ENCODE data around the gene PAM.

The PAM gene

DNA sequence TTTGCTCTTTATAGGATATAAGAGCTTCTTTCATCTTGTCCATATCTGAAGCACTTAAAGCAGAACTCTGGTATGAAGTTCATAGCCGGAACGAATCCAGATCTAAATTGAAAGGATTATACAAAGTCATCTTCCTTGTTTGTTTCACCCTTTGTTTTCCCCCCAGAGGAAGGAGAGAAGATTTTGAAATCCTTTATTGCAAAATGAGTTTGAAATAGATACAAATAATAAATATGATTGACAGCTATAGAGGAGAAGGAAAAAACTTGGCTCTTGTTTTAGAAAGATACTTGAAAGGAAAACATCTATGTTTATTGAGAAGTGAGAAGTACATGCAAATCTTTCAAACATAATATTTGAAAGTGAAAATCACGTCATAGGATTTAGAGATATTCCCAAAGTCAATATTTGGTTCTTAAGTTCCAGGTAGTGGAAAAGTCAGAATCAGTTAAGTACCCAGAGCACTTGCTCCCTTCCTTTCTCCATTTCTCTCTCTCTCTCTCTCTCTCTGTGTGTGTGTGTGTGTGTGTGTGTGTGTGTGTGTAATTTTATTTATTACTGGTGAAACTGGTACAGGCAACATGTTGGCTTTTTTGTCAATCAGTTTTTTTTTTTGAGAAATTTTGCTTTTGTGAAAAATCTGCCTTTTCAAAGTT lies 27.2 kb downstream of the PAM start:
- no peak for DNase-seq

GRCh38 chr5:102787134-102787533 lies 32.0 kb downstream of the PAM start:
- DNase-seq = no peak

DNA sequence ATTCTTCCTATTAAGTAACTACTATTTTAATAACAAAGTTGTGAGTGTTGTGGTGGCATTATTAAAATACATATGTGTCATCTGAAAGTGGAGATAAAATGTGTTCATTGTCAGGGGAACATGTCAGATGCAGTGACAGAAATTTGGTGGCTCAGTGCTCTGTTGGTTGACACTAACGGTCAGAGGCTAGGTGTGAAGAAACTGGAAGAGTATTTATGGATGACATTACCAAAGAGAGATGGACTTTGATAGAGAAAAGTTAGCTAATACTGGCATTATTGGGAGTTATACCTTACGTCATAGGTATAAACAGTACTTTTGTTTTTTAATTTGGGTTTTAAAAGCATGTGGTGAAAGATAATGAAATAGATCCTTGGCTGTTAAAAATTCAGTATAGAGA lies 33.7 kb downstream of the PAM start:
- no peak for DNase-seq

DNA sequence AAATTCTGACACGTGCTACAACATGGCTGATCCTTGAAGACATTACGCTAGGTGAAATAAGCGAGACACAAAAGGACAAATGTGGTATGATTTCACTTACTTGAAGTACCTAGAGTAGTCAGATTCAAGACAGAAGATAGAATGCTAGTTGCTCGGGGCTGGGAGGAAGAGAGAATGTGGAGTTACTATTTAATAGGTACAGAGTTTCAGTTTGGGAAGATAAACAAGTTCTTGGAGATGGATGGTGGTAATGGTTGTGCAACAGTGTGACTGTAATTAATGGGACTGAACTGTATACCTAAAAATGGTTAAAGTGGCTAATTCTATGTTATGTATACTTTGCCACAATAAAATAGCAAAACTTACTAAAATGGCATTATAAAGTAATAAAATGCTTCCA lies 34.4 kb downstream of the PAM start:
- DNase-seq = no peak

DNA sequence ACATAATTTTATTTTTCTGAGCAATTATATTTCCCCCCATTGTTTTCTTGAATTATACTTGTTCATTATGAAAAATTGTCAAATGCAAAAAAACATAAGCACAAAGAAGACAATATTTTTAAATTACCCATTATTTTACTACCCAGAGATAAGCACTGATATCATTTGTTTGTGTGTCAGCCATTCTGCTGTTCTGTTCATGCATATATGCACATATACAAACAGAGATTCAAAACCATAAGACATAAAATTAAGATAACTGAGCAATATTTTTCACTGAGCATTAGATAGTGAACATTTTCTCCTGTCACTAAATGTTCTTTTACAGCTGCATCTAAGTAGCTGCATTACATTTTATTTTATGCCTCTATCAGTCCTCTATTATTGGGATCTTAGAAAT lies 35.6 kb downstream of the PAM start:
- no peak for DNase-seq

GRCh38 chr5:102792705-102793104 lies 37.6 kb downstream of the PAM start:
- DNase-seq = peak; percentile 42

DNA sequence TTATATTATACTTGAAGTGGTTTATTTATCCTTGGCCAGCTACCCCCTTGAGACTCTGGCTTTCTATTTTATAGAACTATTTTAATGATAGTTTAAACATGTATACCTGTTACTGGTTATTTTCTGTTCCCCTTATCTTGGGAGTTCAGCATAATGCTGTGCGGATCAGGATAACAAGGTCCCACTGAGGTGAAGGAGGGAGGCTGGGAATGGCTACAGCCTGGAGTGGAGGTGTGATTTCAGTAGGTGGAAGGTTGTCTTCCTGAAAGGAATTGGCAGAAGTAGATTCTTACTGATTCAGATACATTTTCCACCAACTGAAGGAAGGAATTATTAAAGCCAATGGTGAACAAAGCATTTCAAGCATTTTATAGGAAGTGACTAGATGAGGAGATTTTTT lies 38.9 kb downstream of the PAM start:
- DNase-seq = no peak

DNA sequence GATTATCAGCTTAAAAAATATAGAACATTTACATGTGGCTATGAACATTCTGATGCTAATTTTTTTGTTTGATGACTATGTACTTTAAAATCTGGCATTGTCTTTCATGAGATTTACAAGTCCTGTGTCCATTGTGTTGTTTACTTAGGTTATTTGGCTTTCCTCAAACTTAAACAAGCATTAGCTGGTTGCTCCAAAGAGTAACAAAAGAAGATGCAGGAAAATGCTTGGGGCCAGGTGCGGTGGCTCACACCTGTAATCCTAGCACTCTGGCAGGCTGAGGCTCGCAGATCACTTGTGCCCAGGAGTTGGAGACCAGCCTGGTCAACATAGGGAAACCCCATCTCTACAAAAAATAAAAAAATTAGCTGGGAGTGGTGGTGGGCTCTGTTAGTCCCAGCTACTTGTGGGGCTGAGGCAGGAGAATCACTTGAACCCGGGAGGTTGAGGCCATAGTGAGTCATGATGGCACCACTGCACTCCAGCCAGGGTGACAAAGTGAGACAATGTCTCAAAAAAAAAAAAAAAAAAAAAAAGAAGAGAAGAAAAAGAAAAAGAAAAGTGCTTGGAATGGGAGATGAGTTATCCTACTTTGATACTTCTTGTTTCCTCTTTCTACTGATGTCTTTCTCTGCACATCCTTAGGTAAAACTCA lies 39.7 kb downstream of the PAM start:
- DNase-seq = no peak

GRCh38 chr5:102795526-102795925 lies 40.4 kb downstream of the PAM start:
- DNase-seq = no peak

DNA sequence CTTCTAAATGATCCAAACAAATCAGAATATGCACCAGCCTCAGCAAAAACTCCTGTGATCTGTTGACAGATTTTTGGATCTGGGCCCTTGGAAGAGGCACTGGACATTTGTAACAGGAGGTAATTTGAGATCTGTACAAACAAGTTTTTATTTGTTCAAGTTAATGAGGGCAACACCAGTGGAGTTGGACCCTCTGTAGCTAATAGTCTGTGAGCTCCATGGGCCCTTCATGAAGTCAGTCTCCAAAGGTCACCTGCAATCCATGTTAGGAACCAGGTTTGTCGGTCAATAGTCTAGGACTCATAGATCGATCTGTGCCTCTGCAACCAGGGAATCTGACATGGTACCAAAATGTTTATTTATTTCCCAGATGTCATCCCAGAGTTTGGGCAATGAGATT lies 40.9 kb downstream of the PAM start:
- DNase-seq = peak; percentile 65

- DNase-seq = no peak
Observed at GRCh38 chr5:102796498-102796897, 41.4 kb downstream of the PAM start.

DNA sequence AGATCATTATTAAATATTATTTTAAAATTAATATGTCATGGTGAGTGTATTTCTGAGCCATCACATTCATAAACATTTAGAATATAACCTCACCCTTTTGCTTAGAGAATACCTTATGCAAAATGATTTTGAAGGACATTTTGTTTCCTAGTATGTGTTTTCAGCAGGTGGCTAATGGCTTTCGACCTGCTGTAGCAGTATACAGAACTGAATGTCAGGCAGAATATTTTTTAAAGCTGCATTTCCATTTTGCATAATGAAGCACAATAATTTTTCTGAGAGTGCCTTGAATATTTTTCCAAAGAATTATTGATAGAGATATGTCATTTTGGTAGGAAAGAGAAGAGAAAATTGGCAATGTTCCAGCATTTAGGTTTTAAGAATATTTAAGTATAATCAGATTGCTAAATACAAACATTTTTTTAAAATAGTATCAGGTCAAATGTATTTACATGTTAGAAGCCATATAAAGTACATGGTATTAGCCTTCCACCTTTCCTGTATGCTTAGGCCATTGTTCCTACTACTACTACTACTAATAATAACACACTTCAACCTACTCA lies 42.3 kb downstream of the PAM start:
- no peak for DNase-seq

GRCh38 chr5:102798104-102798785 lies 43.1 kb downstream of the PAM start:
- no peak for DNase-seq

- no peak for DNase-seq
Observed at GRCh38 chr5:102799017-102799416, 43.9 kb downstream of the PAM start.

DNA sequence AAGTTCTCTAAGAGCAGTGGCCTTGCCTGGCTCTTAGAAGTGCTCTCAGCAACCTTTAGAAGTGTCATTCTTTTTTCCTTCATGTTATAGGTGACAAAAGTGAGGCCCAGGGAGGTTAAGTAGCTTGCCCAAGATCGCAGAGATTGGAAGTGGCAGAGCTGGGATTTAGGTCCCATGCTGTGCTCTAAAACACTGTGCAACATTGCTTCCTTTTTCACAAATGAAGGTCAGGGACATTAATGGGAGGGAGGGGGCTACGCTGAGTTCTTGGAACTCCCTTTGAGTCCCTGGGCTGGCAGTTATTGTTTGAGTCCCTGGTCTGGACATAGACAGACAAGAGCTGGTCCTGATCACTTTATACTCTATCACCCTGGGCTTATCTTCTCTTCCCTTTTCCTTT lies 45.3 kb downstream of the PAM start:
- no peak for DNase-seq

GRCh38 chr5:102801371-102801770 lies 46.3 kb downstream of the PAM start:
- no peak for DNase-seq

- DNase-seq = no peak
Observed at GRCh38 chr5:102802708-102803458, 47.8 kb downstream of the PAM start.

GRCh38 chr5:102807878-102808502 lies 52.9 kb downstream of the PAM start:
- DNase-seq = no peak

DNA sequence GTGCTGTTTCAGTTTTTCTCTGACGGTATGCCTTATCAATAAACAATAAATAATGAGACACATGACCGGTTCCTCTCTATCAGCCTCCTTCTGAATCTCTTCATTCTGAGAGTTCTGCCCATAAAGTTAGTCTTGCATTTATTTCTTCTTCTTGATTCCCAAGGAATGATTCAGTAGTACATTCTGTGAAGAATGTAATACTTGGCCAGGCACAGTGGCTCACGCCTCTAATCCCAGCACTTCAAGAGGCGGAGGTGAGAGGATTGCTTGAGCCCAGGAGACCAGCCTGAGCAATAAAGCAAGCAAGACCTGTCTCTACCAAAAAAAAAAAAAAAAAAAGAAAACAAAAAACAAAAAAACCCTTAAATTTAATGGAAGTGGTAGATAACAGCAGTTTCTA lies 53.9 kb downstream of the PAM start:
- no peak for DNase-seq

GRCh38 chr5:102811972-102812371 lies 56.9 kb downstream of the PAM start:
- peak; percentile 62 for DNase-seq

DNA sequence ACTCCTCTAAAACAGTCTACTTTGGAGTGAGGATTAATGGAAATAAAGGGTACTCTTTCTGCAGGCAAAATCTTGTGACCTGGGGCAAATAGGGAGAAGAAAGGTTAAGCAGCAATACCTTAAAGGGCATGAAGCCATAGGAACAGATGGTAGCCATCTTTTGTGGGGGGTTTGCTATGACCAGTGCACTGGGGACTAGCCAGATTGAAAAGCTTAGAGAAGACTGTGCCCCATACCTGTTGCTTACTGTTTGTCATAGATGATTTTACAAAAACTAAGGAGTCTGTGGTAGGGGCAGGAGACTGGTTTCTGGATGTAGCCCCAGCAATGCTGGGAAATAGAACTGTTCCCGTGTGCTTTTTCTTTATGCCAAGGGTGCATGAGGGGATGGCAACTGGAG lies 58.6 kb downstream of the PAM start:
- peak; percentile 26 for DNase-seq

DNA sequence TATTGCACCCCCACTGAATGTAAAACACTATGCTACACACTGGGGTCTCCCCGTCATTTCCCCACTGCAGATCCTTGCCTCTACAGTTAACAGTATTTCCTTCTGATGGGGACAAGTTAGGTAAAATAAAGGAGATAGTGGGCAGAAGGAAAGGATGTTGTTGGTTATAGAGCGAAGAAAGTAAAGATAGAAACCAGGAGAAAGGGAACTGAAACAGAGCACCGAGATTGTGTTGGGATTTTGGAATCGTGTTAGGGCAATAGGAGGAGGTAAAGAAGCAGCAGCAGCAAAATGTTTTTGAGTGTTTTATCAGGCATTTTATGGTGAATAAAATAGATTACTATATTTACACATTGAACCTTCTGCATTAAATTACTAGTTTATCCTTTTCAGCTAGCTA lies 60.0 kb downstream of the PAM start:
- DNase-seq = no peak
